Neural crest cell (in vitro differentiated cells): ENCODE results near the gene LRRC9. TPM values are rescaled to one million over a fixed set of nuclear protein-coding genes. Genes with fewer than 3 reads are reported as not detected.

Experiments used
- DNase-seq: peaks from one replicate; pipeline ENCODE4 v3.0.0; 2021; ENCODE audit warnings: low read depth, mixed read lengths, low spot score
- H3K27ac Mint-ChIP-seq: one replicate; pipeline ENCODE4 v1.8.0; 2021; ENCODE audit warnings: mild to moderate bottlenecking, mixed read lengths; ENCODE audit not compliant: unreplicated experiment
- H3K27me3 Mint-ChIP-seq: 2 replicates; pipeline ENCODE4 v1.8.0; 2021; ENCODE audit warnings: low read depth, mild to moderate bottlenecking, mixed read lengths
- H3K36me3 Mint-ChIP-seq: 2 replicates; pipeline ENCODE4 v1.8.0; 2021; ENCODE audit warnings: low read depth, mild to moderate bottlenecking, mixed read lengths
- H3K4me1 Mint-ChIP-seq: 2 replicates; pipeline ENCODE4 v1.8.0; 2021; ENCODE audit warnings: mixed read lengths
- H3K4me3 Mint-ChIP-seq: one replicate; pipeline ENCODE4 v1.8.0; 2021; ENCODE audit warnings: mild to moderate bottlenecking, mixed read lengths
- H3K9me3 Mint-ChIP-seq: 2 replicates; pipeline ENCODE4 v1.8.0; 2021; ENCODE audit warnings: mixed read lengths
- CTCF ChIP-seq: fragments of 200-600 bp; sonication (generic); conservative IDR thresholded peaks from 2 replicates; pipeline ENCODE4 v1.5.0; 2021; ENCODE audit warnings: antibody characterized with exemption, mild to moderate bottlenecking
- total RNA-seq: library from RNA; stranded (reverse); gene quantifications from 2 replicates; pipeline ENCODE4 v1.2.1, GENCODE V29; 2021

The LRRC9 gene
- total RNA-seq, 1 donor from 2014 or later, result 1.0 TPM

DNA sequence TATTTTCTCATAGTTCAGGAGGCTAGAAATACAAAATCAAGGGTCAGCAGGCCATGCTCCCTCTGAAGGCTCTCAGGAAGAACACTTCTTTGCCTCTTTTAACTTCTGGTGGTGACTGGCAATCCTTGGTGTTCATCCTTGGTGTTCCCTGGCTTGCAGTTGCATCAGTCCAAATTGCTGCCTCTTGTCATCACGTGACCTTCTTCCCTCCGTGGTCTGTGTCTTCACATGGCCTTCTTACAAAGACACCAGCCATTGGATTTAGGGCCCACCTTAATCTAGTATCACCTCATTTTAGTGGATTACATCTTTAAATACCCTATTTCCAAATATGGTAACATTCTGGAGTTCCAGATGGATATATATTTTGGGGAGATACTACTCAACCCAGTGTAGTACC lies 7.5 kb upstream of the LRRC9 start:
- H3K27ac Mint-ChIP-seq, result no peak overlapping the region
- no peaks in the 10 kb centered on the region for H3K4me1 Mint-ChIP-seq
- peaks cover 8% of the 10 kb centered on the region for H3K36me3 Mint-ChIP-seq
- H3K27me3 Mint-ChIP-seq, result no peaks in the 10 kb centered on the region
- no peak for TF ChIP-seq CTCF
- DNase-seq, result no peak
- H3K9me3 Mint-ChIP-seq, result peaks cover 2% of the 10 kb centered on the region
- H3K4me3 Mint-ChIP-seq, result no peak overlapping the region

DNA sequence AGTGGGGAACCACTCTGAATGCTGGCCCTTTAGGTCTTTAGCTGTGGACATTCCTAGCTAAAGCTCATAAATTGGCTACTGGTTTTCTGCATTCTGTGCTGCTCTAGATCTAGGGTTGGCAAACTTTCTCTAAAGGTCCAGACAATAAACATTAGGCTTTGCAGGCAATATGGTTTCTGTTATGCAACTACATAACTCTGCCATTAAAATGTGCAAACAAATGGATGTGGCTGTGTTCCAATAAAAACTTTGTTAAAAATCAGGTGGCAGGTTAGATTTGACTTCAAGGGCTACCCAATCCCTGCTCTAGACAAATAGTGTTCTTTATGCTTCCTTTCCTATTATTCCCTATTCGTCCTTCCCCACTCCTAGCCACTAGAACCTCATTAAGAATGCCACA lies 6.8 kb upstream of the LRRC9 start:
- Mint-ChIP-seq H3K4me3 (no peak overlapping the region), H3K9me3 (peaks cover 2% of the 10 kb centered on the region), H3K27ac (no peak overlapping the region), H3K27me3 (no peaks in the 10 kb centered on the region), H3K36me3 (peaks cover 8% of the 10 kb centered on the region), H3K4me1 (peaks cover 4% of the 10 kb centered on the region)
- no peak for TF ChIP-seq CTCF
- DNase-seq, result no peak

DNA sequence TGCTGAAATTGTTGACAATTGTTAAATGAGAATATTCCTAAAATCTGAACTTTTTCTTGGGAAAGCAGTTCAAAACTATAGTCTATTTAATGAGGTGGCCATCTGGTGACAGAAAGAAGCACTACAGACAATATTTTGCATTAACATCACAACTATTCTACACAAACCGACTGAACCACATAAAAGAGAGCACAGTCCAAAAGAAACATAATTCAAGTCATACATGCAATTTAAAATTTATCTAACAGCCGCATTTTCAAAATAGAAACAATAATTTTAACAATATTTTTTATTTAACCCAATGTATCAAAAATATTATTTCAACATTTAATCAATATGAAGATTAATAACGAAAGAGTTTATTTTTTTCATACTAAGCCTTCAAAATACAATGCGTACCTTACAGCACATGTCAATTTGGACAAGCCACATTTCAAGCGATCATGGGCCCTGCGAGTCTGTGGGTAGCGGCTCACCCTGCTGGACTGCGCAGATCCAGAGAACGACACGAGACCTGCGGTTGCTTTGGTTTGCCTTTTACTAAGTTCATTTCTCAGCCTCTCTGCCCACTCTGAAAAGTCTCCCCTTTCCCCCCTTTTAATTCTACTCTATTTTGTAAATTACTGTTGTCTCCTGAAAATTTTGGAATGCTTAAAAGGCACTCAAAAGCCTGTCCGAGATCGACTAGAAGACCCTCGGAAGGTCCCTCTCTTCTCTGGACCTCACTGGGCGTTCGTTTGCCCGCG lies 947 bp upstream of the LRRC9 start:
- peaks cover 8% of the 10 kb centered on the region for H3K36me3 Mint-ChIP-seq
- no peak for DNase-seq
- H3K4me1 Mint-ChIP-seq, result peaks cover 25% of the 10 kb centered on the region
- H3K27me3 Mint-ChIP-seq, result no peaks in the 10 kb centered on the region
- TF ChIP-seq CTCF, result peak; percentile 70
- H3K27ac Mint-ChIP-seq, result peak overlapping the region; percentile 98
- peaks cover 2% of the 10 kb centered on the region for H3K9me3 Mint-ChIP-seq
- peak overlapping the region; percentile 91 for H3K4me3 Mint-ChIP-seq

DNA sequence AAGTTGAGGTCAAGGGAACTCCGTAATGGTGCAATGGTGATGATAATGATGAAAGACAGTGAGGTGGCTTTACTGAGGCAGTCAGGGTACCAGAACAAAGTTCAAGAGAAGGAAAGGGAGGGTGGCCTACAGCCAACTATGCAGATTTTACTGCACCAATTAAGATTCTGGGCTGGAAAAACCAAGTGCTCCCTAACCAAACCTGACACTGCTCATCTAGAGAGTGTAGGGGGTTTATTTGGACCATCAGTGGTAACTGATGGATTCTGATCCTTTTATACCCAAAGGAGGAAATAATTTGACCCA lies 387 bp downstream of the LRRC9 start:
- Mint-ChIP-seq H3K4me1 (peaks cover 25% of the 10 kb centered on the region), H3K27ac (peak overlapping the region; percentile 98), H3K9me3 (peaks cover 2% of the 10 kb centered on the region), H3K27me3 (no peaks in the 10 kb centered on the region), H3K36me3 (peaks cover 8% of the 10 kb centered on the region), H3K4me3 (peak overlapping the region; percentile 91)
- no peak for DNase-seq
- no peak for TF ChIP-seq CTCF

GRCh38 chr14:59925797-59926196 lies 5.9 kb downstream of the LRRC9 start:
- TF ChIP-seq CTCF, result no peak
- DNase-seq, result no peak
- no peaks in the 10 kb centered on the region for H3K9me3 Mint-ChIP-seq
- peaks cover under 1% of the 10 kb centered on the region for H3K4me1 Mint-ChIP-seq
- H3K4me3 Mint-ChIP-seq, result no peak overlapping the region
- peaks cover 3% of the 10 kb centered on the region for H3K36me3 Mint-ChIP-seq
- no peak overlapping the region for H3K27ac Mint-ChIP-seq
- no peaks in the 10 kb centered on the region for H3K27me3 Mint-ChIP-seq
